Measurements from ENCODE around the gene CABYR.

Gene CABYR

DNA sequence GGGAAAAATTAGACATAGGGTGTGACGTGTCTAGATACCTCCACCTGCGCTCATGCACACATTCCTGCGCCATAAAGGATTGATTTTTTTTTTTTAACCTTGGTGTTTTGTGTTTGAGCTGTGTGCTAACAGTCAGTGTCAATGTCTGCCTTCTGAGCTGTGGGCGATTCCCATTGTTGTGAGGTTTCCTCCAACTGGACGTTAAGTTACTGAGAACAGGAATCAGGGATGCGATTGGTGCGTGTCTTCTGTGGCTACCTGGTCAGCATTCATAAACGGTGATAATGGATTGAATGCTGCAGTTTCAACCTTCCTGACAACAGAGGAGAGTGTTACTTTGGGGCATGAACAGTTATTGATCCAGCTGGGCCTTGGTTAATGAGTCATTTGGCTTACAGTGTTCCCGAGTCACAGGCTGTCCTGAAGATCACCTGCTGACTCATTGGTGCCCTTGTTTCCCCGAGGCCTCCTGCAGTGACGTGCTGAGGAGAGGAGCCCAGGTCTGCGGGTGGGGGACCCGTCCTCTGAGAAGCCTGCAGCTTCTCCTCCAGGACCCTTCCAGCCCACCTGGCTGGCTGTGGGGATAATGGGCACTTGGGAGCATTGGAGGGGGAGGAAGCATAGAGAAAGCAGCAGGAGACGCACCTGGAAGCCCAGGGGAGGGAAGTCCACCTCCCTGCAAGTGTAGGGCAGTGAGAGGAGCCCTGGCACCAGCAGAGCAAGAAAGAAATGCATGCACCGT lies 25.8 kb upstream of the CABYR start:
- Histone ChIP-seq H3K27me3 (ENCODE audit: insufficient read depth, low read depth, severe bottlenecking) (no peaks in the 10 kb centered on the region), H3K9me3 (ENCODE audit: severe bottlenecking) (no peaks in the 10 kb centered on the region), H3K27ac (no peak overlapping the region), H3K4me3 (ENCODE audit: low read depth, low read length) (no peak overlapping the region), H3K36me3 (no peaks in the 10 kb centered on the region; the same call in 1 of the 2 replicates)
- TF ChIP-seq, protein P1, sequence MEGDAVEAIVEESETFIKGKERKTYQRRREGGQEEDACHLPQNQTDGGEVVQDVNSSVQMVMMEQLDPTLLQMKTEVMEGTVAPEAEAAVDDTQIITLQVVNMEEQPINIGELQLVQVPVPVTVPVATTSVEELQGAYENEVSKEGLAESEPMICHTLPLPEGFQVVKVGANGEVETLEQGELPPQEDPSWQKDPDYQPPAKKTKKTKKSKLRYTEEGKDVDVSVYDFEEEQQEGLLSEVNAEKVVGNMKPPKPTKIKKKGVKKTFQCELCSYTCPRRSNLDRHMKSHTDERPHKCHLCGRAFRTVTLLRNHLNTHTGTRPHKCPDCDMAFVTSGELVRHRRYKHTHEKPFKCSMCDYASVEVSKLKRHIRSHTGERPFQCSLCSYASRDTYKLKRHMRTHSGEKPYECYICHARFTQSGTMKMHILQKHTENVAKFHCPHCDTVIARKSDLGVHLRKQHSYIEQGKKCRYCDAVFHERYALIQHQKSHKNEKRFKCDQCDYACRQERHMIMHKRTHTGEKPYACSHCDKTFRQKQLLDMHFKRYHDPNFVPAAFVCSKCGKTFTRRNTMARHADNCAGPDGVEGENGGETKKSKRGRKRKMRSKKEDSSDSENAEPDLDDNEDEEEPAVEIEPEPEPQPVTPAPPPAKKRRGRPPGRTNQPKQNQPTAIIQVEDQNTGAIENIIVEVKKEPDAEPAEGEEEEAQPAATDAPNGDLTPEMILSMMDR (IDR thresholded peaks at IDR 0.05; ENCODE audit: low read depth, low read length) = no peak
- peak; percentile 51 for DNase-seq

DNA sequence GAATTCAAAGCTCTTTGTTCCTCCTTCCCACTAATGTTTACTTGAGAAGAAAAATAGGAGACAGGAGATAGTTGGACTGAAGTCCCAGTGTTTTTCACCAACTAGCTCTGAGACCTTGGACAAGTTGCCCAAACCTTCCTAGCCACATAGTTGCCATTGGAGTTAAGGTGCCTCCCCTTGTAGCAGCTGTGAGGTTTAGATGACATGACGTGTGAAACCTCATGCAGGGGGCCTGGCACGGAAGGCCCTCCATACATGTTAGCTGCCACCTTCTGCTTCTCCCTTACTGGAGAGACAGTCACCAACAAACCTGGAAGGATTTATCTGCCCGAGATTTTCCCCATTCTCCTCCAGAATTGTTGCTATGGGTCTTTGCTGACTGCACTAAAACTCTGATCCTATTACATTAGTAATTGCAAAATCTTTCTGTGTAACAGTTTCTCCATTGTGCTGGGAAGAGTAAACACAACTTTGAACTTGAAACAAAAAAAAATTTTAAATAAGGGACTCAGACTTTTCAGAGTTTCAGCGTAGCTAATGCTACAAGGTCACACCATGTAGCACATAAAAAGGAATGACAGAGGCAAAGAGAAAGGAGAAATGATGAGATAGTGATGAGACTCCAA lies 23.8 kb upstream of the CABYR start:
- H3K4me3 ChIP-seq (ENCODE audit: low read depth, low read length) = no peak overlapping the region
- H3K36me3 ChIP-seq = no peaks in the 10 kb centered on the region; the same call in 1 of the 2 replicates
- no peaks in the 10 kb centered on the region for H3K9me3 ChIP-seq (ENCODE audit: severe bottlenecking)
- no peak for DNase-seq
- no peak overlapping the region for H3K27ac ChIP-seq
- TF ChIP-seq, protein P1 (IDR thresholded peaks at IDR 0.05; ENCODE audit: low read depth, low read length) = no peak
- no peaks in the 10 kb centered on the region for H3K27me3 ChIP-seq (ENCODE audit: insufficient read depth, low read depth, severe bottlenecking)

DNA sequence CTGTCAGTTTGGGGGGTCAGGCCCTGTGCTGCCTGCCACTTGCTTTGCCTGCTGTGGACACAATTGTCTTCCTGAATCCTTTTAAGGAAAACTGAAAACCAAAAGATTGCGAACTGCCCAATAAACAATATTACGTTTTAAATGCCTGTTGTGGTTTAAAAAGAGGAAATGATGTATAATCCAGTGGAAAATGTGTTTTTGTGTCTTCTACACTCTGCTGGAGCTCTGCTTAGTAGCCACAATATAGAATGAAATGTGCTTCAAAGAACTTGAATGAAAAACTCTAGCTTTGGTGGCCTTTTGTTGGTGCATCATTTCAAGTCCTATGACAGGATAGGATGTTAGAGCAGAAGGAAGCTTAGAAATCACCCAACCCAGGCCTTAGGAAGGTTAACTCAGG lies 23.2 kb upstream of the CABYR start:
- Histone ChIP-seq H3K36me3 (no peaks in the 10 kb centered on the region; the same call in 1 of the 2 replicates), H3K4me3 (ENCODE audit: low read depth, low read length) (no peak overlapping the region), H3K9me3 (ENCODE audit: severe bottlenecking) (no peaks in the 10 kb centered on the region), H3K27me3 (ENCODE audit: insufficient read depth, low read depth, severe bottlenecking) (no peaks in the 10 kb centered on the region), H3K27ac (no peak overlapping the region)
- TF ChIP-seq, protein P1 (IDR thresholded peaks at IDR 0.05; ENCODE audit: low read depth, low read length) = no peak
- DNase-seq = no peak

DNA sequence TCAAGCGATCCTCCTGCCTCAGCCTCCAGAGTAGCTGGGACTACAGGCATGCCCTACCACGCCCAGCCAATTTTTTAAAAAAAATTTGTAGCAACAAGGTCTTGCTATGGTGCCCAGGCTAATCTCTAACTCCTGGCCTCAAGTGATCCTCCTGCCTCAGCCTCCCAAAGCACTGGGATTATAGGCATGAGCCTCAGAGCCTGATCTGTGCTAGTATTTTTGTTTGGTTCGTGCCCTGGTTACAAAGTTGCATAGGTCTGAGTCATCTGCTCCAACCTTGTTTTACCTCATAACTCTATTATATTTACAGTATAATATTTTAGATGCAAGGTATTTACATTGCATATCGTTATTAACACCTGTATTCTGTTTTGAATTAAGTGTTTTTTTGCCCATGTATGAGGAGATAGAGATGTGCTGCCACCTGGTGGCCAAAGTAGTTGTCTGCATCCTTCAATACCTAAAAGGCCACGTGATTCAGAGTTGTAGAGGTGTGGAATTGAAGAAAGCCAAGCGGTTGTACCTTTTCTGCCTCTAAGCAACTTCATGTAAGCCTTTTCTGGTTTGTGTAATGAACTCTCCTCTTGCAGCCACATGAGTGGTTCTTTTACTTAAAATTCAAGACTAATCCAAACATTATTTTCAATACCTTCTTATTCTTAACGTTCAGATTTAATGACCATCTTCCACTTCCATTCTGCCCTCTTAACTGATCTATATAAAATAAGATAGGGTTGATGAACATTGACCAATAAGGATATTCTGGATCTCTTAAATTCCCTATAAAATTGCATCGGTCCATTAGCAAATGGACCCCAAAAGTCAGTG lies 19.9 kb upstream of the CABYR start:
- Histone ChIP-seq H3K36me3 (no peaks in the 10 kb centered on the region; the same call in 1 of the 2 replicates), H3K27ac (no peak overlapping the region), H3K27me3 (ENCODE audit: insufficient read depth, low read depth, severe bottlenecking) (no peaks in the 10 kb centered on the region), H3K9me3 (ENCODE audit: severe bottlenecking) (no peaks in the 10 kb centered on the region), H3K4me3 (ENCODE audit: low read depth, low read length) (no peak overlapping the region)
- TF ChIP-seq, protein P1 (IDR thresholded peaks at IDR 0.05; ENCODE audit: low read depth, low read length) = peak; percentile 62
- DNase-seq = peak; percentile 59

DNA sequence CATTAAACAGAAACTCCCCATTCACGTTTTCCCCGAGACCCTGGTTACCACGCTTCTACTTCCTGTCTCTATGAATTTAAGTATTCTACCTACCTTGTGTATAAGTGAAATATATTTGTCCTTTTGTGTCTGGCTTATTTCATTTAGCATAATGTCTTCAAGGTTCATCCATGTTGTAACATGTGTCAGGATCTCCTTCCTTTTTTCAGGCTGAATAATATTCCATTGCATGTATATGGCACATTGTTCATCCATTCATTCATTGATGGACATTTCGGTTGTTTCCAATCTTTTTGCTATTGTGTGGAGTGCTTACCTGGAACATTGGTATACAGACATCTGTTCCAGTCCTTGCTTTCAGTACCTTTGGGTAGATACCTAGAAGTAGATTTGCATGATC lies 18.2 kb upstream of the CABYR start:
- Histone ChIP-seq H3K27me3 (ENCODE audit: insufficient read depth, low read depth, severe bottlenecking) (no peaks in the 10 kb centered on the region), H3K36me3 (no peaks in the 10 kb centered on the region), H3K27ac (no peak overlapping the region), H3K4me3 (ENCODE audit: low read depth, low read length) (no peak overlapping the region), H3K9me3 (ENCODE audit: severe bottlenecking) (no peaks in the 10 kb centered on the region)
- TF ChIP-seq, protein P1 (IDR thresholded peaks at IDR 0.05; ENCODE audit: low read depth, low read length) = no peak
- no peak for DNase-seq

Measured in WERI-Rb-1 (cell line).